A549 (cell line): ENCODE data around the gene UNC13C.

Source experiments
- FOSL2 ChIP-seq, 2 experiments: fragments of 450-650 bp in 1 of 2; fragments of >200 bp in 1 of 2; sonication (Bioruptor Twin) in 1 of 2; formaldehyde crosslinking; IDR thresholded peaks; 2 replicates each; pipeline versions ENCODE4 v1.5.0 to v1.6.1; 2016 to 2020; ENCODE audit warnings: mild to moderate bottlenecking in 1 of 2, moderate library complexity in 1 of 2
- JUNB ChIP-seq: fragments of >200 bp; sonication (Bioruptor Twin); formaldehyde crosslinking; IDR thresholded peaks from 2 replicates; pipeline ENCODE4 v1.6.1; 2016
- MAFK ChIP-seq: fragments of 450-650 bp; IDR thresholded peaks from 2 replicates; pipeline ENCODE4 v1.6.1; 2014; ENCODE audit not compliant: partially characterized antibody
- USF2 ChIP-seq: fragments of 450-650 bp; IDR thresholded peaks from 2 replicates; pipeline ENCODE4 v1.6.1; 2014; ENCODE audit warnings: antibody characterized with exemption
- TF ChIP-seq, protein P1 (sequence below): fragments of >200 bp; sonication (Bioruptor Twin); formaldehyde crosslinking; IDR thresholded peaks from 3 replicates; pipeline ENCODE4 v1.5.1; 2016

DNA sequence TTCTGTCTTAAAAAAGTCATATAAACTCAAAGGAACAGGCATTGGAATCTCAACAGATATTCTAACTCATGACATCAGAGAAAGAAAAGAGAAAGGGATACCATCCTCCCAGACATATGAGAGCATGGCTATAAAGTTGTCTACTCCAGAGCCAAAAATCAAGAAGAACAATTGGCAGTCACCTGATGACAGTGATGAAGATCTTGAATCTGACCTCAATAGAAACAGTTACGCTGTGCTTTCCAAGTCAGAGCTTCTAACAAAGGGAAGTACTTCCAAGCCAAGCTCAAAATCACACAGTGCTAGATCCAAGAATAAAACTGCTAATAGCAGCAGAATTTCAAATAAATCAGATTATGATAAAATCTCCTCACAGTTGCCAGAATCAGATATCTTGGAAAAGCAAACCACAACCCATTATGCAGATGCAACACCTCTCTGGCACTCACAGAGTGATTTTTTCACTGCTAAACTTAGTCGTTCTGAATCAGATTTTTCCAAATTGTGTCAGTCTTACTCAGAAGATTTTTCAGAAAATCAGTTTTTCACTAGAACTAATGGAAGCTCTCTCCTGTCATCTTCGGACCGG lies 35.9 kb downstream of the UNC13C start:
- TF ChIP-seq FOSL2 (IDR thresholded peaks at IDR 0.05) (no peak), FOSL2 (CRISPR knock-in tag; IDR thresholded peaks at IDR 0.05) (no peak), JUNB (no peak), MAFK (no peak), USF2 (no peak)
- TF ChIP-seq, protein P1, sequence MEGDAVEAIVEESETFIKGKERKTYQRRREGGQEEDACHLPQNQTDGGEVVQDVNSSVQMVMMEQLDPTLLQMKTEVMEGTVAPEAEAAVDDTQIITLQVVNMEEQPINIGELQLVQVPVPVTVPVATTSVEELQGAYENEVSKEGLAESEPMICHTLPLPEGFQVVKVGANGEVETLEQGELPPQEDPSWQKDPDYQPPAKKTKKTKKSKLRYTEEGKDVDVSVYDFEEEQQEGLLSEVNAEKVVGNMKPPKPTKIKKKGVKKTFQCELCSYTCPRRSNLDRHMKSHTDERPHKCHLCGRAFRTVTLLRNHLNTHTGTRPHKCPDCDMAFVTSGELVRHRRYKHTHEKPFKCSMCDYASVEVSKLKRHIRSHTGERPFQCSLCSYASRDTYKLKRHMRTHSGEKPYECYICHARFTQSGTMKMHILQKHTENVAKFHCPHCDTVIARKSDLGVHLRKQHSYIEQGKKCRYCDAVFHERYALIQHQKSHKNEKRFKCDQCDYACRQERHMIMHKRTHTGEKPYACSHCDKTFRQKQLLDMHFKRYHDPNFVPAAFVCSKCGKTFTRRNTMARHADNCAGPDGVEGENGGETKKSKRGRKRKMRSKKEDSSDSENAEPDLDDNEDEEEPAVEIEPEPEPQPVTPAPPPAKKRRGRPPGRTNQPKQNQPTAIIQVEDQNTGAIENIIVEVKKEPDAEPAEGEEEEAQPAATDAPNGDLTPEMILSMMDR, result no peak
